Keratinocyte (primary cell): Measurements from ENCODE around the gene NPM1.
A peak's percentile ranks its signal among the peaks of the same experiment; 100 is the strongest.

Source experiments
- EZH2 ChIP-seq: IDR thresholded peaks from one replicate; pipeline ENCODE4 v1.6.1; 2012; ENCODE audit warnings: inconsistent platforms, mild to moderate bottlenecking, low read length, moderate library complexity
- TF ChIP-seq, protein P1 (sequence below), 3 experiments: IDR thresholded peaks in 1 of 3; conservative IDR thresholded peaks in 1 of 3; optimal IDR thresholded peaks in 1 of 3; 2 replicates in 2 of 3; 3 replicates in 1 of 3; pipeline versions ENCODE3 to v1.5.1; 2011; ENCODE audit warnings: low read length in 3 of 3, mild to moderate bottlenecking in 3 of 3, moderate library complexity in 2 of 3, control low read depth in 1 of 3, inconsistent platforms in 1 of 3; ENCODE audit not compliant: insufficient read depth in 2 of 3; ENCODE audit errors: extremely low read depth in 1 of 3

DNA sequence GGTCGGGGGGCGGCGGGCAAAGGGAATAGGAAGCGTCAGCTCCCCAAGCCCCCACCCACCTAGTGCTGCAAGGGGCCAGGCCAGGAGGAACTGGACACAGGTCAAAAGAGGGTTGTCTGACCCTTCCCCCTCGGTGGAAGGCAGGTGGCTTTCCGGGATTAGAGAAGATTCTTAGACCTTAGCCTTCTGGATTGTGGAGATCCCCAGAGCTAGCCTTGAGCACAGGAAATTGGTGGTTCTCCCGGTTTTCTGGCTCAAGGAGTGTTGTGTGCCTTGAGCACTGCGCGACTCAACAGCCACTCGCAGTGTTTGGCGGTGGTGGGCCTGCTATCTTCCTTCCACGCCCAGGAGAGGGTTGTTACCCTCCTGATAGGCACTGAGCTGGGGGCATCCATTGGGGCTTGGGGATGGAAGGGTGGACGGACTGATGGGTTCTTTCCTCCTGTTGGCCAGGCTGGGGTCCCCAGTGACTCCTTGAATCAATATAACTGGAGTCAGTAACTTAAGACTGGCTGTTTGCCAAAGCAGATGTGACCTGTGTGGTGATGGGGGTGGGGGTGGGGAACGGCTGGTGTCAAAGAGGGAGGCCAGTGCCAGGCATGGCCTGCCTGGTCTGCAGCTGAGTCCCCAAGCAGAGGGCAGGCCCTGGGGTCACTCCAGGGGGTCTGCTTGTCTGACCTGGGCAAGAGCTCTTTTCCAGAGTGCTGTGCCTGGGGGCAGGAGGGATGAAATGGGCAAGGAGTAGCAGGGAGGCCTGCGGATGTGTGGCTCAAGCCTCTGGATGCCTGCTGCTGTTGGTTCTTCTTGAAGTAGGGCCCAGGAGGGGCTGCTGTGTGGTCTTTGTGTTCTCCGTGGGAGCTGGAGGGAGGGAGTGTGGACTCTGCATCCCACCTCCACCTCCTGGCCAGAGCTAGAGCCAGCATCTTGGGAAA lies 33.9 kb downstream of the NPM1 start:
- TF ChIP-seq, protein P1, sequence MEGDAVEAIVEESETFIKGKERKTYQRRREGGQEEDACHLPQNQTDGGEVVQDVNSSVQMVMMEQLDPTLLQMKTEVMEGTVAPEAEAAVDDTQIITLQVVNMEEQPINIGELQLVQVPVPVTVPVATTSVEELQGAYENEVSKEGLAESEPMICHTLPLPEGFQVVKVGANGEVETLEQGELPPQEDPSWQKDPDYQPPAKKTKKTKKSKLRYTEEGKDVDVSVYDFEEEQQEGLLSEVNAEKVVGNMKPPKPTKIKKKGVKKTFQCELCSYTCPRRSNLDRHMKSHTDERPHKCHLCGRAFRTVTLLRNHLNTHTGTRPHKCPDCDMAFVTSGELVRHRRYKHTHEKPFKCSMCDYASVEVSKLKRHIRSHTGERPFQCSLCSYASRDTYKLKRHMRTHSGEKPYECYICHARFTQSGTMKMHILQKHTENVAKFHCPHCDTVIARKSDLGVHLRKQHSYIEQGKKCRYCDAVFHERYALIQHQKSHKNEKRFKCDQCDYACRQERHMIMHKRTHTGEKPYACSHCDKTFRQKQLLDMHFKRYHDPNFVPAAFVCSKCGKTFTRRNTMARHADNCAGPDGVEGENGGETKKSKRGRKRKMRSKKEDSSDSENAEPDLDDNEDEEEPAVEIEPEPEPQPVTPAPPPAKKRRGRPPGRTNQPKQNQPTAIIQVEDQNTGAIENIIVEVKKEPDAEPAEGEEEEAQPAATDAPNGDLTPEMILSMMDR (optimal IDR thresholded peaks at IDR 0.05 in 1 of 3, IDR thresholded peaks at IDR 0.05 in 1 of 3, conservative IDR thresholded peaks at IDR 0.05 in 1 of 3; ENCODE audit: extremely low read depth in 1 of 3, insufficient read depth in 2 of 3, low read length in 3 of 3) = no peak
- TF ChIP-seq EZH2 = peak; percentile 3
